ENCODE measurements around the gene LRRFIP2.
"Not testable (repeated sequence)": the region's sequence is repeated elsewhere in the genome, so short reads cannot be mapped to it uniquely, and the experiment has no call there.

LRRFIP2 gene

DNA sequence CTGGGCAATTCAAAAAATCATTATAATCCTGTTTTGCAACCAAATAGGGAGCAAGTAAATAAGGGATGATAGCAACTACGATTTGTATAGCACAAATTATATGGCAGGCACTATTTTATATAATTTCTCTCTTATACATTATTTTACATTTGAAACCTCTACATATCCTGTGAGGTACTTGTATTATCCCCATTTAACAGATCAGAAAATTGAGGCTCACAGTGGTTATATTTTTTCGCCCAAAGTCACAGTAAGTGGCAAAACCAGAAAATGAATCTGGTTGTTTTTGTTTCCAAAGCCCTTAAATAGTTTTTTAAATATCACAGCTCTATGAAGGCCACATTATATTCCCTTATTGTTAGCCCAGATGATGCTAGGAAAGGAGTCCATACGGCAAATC lies 106.8 kb downstream of the LRRFIP2 start:
- no peak for DNase-seq (ENCODE audit: low read depth)

GRCh38 chr3:37064747-37065146 lies 109.6 kb downstream of the LRRFIP2 start:
- DNase-seq (ENCODE audit: low read depth), result no peak

GRCh38 chr3:37058117-37058516 lies 116.3 kb downstream of the LRRFIP2 start:
- DNase-seq (ENCODE audit: low read depth), result no peak

DNA sequence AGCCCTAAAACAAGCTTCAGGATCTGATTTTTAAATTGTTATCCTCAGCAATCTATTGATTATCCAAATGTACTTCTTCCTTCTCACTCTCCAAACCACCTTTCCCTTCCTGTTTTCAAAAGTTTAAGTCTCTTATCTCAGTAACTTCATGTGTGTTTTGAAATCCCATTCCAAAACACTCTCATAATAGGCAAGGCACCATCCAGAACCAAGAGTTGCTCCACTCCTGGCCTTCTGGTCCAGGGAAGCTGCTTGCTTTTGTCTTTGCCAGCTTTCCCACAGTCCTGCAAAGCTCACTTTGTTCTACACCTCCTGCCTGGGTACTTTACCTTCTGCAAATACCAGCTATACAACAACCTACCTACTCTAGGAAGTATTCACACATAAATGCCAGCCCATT lies 117.6 kb downstream of the LRRFIP2 start:
- no peak for DNase-seq (ENCODE audit: low read depth)

DNA sequence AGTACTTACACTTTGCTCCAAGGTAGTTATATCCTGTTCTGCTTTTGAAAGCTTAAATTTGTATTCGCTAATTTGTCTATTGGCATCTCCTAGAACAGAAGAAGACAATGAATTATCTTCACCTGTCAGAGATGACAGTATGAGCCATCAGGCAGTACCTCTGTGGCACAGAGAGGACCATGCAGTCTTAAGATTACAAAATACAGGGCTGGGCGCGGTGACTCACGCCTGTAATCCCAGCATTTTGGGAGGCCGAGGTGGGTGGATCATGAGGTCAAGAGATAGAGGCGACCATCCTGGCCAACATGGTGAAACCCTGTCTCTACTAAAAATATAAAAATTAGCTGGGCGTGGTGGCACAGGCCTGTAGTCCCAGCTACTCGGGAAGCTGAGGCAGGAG lies 119.3 kb downstream of the LRRFIP2 start:
- not testable (repeated sequence) for DNase-seq (ENCODE audit: low read depth)

DNA sequence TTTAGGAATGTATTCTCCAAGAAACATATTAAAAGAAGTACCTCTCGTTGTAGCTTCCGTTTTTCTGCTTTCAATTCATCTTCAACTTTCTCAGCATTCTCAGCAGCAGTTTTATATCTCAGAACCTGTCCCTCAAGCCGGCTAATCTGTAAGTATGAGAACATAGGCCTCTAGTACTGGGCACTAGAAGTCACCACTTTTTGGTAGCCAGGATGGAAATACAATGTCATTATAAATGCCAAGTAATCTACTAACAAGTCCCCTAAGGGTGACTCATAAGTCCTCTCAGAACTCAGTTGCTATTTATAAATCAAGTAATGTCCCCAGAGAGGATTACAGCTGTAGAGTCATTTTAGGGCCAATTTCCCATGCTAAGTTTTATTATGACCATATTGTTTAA lies 120.0 kb downstream of the LRRFIP2 start:
- no peak for DNase-seq (ENCODE audit: low read depth)

DNA sequence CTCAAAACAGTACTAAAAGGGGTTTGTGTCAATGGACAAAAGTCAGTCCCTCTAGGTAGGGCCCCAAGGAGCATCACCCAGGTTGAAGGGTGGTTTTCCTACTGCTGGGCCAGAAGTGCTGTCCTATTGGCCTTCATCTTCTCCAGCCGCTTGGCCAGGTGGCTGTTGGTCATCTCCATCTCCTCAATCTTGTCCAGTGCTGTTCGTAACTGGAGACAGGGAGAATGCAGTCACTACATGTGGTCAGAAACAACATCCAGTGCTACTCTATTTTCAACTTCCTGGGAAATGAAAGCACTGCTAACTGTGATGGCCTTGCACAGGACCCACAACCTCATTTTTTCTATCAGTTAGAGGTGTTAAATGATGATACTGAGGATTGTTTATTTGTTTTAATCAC lies 120.6 kb downstream of the LRRFIP2 start:
- no peak for DNase-seq (ENCODE audit: low read depth)

- DNase-seq (ENCODE audit: low read depth), result no peak
Observed at GRCh38 chr3:37053337-37053736, 121.0 kb downstream of the LRRFIP2 start.

- no peak for DNase-seq (ENCODE audit: low read depth)
Observed at GRCh38 chr3:37052860-37053259, 121.5 kb downstream of the LRRFIP2 start.

- no peak for DNase-seq (ENCODE audit: low read depth)
Observed at GRCh38 chr3:37050282-37050681, 124.1 kb downstream of the LRRFIP2 start.

DNA sequence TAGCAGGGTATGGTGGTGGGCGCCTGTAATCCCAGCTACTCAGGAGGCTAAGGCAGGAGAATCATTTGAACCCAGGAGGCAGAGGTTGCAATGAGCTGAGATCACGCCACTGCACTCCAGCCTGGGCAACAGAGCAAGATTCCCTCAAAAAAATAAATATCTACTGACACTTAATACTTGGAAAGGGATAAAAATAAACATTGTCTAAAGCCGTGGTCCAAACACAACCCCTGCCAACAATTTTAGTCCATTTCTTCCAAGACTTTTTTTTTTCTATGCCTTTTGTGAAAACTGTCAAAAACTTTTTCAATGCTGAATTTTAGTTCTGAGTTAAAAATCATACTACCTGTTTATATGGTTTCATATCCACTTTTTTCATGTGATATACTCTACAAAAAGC lies 131.7 kb downstream of the LRRFIP2 start:
- not testable (repeated sequence) for DNase-seq (ENCODE audit: low read depth)

GRCh38 chr3:37041546-37042195 lies 132.7 kb downstream of the LRRFIP2 start:
- no peak for DNase-seq (ENCODE audit: low read depth)

DNA sequence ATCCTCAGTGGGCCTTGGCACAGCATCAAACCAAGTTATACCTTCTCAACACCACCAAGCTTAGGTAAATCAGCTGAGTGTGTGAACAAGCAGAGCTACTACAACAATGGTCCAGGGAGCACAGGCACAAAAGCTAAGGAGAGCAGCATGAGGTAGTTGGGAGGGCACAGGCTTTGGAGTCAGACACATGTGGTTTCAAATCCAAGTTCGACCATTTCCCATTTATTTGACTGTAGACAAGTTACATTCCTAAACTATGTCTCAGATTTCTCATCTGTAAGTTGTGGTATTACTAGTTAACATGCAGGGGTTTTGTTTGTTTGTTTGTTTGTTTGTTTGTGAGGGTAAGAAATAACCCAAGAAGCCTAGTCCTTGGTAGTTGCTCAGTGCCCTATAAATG lies 134.2 kb downstream of the LRRFIP2 start:
- DNase-seq (ENCODE audit: low read depth), result no peak

GRCh38 chr3:37039161-37039846 lies 135.1 kb downstream of the LRRFIP2 start:
- DNase-seq (ENCODE audit: low read depth), result no peak

DNA sequence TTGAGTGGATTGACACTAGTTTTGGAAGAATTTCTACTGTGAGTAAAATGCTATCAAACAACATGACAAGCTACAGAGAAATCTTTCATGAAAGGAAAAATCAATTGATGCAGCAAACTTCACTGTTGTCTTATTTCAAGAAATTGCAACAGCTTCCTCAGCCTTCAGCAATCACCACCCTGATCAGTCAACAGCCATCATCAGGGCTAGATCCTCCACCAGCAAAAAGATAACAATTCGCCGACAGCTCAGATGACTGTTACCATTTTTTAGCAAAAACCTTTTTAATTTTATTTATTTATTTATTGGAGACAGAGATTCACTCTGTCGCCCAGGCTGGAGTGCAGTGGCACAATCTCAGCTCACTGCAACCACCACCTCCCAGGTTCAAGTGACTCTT lies 137.0 kb downstream of the LRRFIP2 start:
- DNase-seq (ENCODE audit: low read depth), result no peak

GRCh38 chr3:37032961-37033360 lies 141.4 kb downstream of the LRRFIP2 start:
- DNase-seq (ENCODE audit: low read depth), result no peak

GRCh38 chr3:37031096-37031682 lies 143.2 kb downstream of the LRRFIP2 start:
- DNase-seq (ENCODE audit: low read depth), result no peak

DNA sequence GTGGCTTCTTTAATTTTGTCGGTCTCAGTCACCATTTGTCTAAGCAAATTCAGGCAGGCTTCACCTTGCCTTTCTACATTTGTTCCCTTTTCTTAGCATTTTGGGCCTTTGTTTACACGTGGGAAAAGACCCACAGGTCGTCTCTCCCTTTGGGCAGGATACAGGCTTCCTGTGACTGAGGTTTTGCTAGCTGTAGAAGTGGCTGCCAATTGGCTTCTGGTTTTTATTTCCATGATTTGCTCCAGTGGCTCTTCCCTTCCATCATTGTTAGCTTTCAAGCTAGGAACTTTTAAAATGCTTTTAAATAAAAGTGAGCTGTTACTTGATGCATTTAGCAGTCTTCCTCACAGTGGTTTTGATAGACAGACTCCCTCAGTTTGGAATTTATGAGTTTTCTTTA lies 143.8 kb downstream of the LRRFIP2 start:
- no peak for DNase-seq (ENCODE audit: low read depth)

- DNase-seq (ENCODE audit: low read depth), result no peak
Observed at GRCh38 chr3:37029516-37030163, 144.7 kb downstream of the LRRFIP2 start.

DNA sequence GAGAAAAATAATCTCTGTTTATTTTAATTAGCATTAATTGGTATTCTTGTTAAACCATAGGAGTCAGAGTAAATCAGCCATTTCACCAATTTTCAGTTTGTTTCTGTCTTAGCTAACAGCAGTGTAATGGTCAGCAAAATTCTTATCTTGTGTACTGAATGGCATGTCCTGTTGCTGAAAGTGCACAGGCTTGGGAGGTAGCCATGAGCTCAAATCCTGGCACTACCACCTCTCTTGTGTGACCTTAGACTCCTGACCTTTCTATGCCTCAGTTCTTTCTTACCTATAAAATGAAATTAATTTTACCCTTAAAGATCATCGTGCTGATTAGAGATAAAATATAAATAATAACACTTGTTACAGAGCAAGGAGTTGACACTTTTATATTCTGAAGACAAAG lies 145.3 kb downstream of the LRRFIP2 start:
- no peak for DNase-seq (ENCODE audit: low read depth)

DNA sequence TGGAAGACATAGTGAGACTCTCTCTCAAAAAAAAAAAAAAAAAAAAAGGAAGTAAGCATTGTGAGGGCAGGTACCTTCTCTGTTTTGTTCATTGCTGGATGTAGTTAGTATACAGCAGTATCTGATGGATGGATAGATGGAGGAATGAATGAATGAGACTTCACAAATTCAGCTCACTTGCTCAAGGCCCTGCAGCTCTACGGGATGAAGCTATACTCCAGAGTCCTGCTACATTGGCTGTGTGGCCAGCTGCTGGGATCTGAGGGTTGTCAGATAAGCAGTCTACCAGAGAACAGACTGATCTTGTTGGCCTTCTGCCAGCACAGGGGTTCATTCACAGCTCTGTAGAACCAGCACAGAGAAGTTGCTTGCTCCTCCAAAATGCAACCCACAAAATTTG lies 146.1 kb downstream of the LRRFIP2 start:
- no peak for DNase-seq (ENCODE audit: low read depth)

- no peak for DNase-seq (ENCODE audit: low read depth)
Observed at GRCh38 chr3:37026851-37027250, 147.5 kb downstream of the LRRFIP2 start.

Measured in activated T-helper 1 cell treated with Interleukin-2 at 50 U/mL for 16 hours (primary cell).